HG02885 (cell line): Measurements from ENCODE around the gene PCDHGB6.
"Not testable (repeated sequence)": the region's sequence is repeated elsewhere in the genome, so short reads cannot be mapped to it uniquely, and the experiment has no call there.

Source experiments
- ATAC-seq: cut with Tn5 transposase; IDR thresholded peaks from one replicate; pipeline ENCODE4 v1.9.1; 2021; ENCODE audit warnings: mild to moderate bottlenecking; ENCODE audit not compliant: unreplicated experiment, poor library complexity

The PCDHGB6 gene

GRCh38 chr5:141387557-141388311, 20.1 kb upstream of the PCDHGB6 start, which contains the start of gene PCDHGB4:
Gene PCDHGB4, plus strand, starts transcription at chr5:141387698. Its CDS starts 187 bp downstream, at chr5:141387885.
- ATAC-seq = peak; percentile 79

- ATAC-seq = no peak
These were observed 19.2 kb upstream of the PCDHGB6 start for GRCh38 chr5:141388661-141389060.

DNA sequence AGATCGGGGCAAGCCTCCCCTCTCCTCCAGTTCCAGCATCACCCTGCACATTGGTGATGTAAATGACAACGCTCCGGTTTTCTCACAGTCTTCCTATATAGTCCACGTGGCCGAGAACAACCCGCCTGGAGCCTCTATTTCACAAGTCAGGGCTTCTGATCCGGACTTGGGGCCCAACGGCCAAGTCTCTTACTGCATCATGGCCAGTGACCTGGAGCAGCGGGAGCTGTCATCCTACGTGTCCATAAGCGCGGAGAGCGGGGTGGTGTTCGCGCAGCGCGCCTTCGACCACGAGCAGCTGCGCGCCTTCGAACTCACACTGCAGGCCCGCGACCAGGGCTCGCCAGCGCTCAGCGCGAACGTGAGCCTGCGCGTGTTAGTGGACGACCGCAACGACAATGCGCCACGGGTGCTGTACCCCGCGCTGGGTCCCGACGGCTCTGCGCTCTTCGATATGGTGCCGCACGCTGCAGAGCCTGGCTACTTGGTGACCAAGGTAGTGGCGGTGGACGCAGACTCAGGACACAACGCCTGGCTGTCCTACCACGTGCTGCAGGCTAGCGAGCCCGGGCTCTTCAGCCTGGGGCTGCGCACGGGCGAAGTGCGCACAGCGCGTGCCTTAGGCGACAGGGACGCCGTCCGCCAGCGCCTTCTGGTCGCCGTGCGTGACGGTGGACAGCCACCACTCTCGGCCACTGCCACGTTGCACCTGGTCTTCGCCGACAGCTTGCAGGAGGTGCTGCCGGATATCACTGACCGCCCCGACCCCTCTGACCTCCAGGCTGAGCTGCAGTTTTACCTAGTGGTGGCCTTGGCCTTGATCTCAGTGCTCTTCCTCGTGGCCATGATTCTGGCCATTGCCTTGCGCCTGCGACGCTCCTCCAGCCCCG, 18.4 kb upstream of the PCDHGB6 start:
- no peak for ATAC-seq

GRCh38 chr5:141392429-141393198, 15.2 kb upstream of the PCDHGB6 start, which contains the start of gene PCDHGA8:
Gene PCDHGA8, plus strand, starts transcription at chr5:141392633. Its CDS starts 181 bp downstream, at chr5:141392814.
- no peak for ATAC-seq

- no peak for ATAC-seq
These were observed 14.6 kb upstream of the PCDHGB6 start for GRCh38 chr5:141393267-141393666.

- not testable (repeated sequence) for ATAC-seq
These were observed 13.2 kb upstream of the PCDHGB6 start for GRCh38 chr5:141394401-141395187.

- peak; percentile 100 for ATAC-seq
These were observed 9.9 kb upstream of the PCDHGB6 start, which contains the start of gene PCDHGB5 for GRCh38 chr5:141397756-141398551. Gene PCDHGB5, plus strand, starts transcription at chr5:141397947. Its CDS starts 181 bp downstream, at chr5:141398128.

DNA sequence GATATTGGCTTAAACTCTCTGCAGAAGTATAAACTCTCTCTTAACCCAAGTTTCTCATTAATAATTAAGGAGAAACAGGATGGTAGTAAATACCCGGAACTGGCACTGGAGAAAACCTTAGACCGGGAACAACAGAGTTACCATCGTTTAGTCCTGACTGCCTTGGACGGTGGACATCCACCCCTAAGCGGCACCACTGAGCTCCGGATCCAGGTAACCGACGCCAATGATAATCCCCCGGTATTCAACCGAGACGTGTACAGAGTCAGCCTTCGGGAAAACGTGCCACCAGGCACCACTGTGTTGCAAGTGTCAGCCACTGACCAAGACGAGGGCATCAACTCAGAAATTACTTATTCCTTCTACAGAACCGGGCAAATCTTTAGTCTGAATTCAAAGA, 9.2 kb upstream of the PCDHGB6 start:
- ATAC-seq = no peak

GRCh38 chr5:141399555-141400258, 8.1 kb upstream of the PCDHGB6 start:
- ATAC-seq = no peak

DNA sequence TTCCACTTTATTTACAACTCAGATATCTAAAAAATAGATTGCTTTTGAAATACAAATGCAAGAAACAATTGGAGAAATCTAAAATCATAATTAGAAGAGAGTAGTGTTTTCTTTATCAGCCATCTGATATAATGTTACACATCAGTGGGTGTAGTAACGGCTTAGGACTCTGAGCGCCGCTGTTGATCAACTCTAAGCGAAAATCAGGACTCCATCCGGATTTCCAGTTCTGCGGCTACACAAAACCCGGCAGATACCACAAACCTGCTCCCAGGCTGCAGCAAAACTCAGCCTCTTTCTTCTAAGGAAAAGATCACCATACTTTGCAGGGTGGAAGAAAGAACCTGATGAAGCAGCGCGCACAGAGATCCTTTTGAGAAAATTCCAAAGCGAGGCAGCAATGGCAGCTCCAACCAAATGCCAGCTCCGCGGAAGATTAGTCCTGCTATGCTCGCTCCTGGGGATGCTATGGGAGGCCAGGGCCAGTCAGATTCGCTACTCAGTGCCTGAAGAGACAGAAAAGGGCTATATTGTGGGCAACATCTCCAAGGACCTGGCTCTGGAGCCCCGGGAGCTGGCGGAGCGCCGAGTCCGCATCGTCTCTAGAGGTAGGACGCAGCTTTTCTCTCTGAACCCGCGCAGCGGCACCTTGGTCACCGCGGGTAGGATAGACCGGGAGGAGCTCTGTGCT, 5.1 kb upstream of the PCDHGB6 start, which contains the start of gene PCDHGA9:
TSS of gene PCDHGA9 (plus strand) at position 226 of the 691 bp plus-strand sequence. CDS start at position 401, 175 bp downstream.
- no peak for ATAC-seq

DNA sequence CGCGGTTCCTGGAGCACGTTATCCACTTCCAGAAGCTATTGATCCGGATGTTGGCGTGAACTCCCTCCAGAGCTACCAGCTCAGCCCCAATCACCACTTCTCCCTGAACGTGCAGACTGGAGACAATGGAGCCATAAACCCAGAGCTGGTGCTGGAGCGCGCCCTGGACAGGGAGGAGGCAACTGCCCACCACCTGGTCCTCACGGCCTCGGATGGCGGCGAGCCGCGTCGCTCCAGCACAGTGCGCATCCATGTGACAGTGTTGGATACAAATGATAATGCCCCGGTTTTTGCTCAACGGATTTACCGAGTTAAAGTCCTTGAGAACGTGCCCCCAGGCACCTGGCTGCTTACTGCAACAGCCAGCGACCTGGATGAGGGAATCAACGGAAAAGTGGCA, 4.4 kb upstream of the PCDHGB6 start:
- ATAC-seq = no peak

DNA sequence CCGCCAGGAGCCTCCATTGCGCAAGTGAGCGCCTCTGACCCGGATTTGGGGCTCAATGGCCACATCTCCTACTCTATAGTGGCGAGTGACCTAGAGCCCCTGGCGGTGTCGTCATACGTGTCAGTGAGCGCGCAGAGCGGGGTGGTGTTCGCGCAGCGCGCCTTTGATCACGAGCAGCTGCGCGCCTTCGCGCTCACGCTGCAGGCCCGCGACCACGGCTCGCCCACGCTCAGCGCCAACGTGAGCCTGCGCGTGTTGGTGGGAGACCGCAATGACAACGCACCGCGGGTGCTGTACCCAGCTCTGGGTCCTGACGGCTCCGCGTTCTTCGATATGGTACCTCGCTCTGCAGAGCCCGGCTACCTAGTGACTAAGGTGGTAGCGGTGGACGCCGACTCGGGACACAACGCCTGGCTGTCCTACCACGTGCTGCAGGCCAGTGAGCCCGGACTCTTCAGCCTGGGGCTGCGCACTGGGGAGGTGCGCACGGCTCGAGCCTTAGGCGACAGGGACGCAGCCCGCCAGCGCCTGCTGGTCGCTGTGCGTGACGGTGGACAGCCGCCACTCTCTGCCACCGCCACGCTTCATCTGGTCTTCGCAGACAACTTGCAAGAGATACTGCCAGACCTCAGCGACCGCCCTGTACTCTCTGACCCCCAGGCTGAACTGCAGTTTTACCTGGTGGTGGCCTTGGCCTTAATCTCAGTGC, 1.9 kb downstream of the PCDHGB6 start:
- ATAC-seq = no peak

DNA sequence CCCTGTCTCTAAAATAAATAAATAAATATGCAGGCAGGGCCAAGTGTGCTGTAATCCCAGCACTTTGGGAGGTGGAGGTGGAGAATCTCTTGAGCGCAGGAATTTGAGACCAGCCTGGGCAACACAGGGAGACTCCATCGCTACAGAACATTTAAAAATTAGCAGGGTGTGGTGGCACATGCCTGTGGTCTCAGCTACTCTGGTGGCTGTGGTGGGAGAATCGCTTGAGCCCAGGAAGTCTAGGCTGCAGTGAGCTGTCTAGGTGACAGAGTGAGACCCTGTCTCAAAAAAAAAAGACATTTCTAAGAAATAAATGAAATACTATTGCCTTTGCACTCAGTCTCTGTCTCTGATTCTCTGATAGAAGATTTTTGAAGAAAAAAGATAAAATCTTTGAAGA, 3.8 kb downstream of the PCDHGB6 start:
- no peak for ATAC-seq

- ATAC-seq = peak; percentile 65
These were observed 5.2 kb downstream of the PCDHGB6 start, which contains the start of gene PCDHGA10 for GRCh38 chr5:141412854-141413539. Gene PCDHGA10, plus strand, starts transcription at chr5:141412987. Its CDS starts 189 bp downstream, at chr5:141413176.

DNA sequence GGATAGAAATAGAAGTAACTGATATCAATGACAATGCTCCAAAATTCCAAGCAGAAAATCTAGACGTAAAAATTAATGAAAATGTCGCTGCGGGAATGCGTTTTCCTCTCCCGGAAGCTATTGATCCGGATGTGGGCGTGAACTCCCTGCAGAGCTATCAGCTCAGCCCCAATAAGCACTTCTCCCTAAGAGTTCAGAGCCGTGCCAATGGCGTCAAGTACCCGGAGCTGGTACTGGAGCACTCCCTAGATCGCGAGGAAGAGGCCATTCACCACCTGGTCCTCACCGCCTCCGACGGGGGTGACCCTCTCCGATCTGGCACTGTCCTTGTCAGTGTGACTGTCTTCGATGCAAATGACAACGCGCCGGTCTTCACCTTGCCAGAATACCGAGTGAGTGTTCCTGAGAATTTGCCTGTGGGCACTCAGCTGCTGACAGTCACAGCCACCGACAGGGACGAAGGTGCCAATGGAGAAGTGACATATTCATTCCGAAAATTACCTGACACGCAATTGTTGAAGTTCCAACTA, 5.8 kb downstream of the PCDHGB6 start:
- ATAC-seq = no peak
